CD14-positive monocyte (primary cell): Measurements from ENCODE around the gene ADGRL3. TPM values are rescaled to one million over a fixed set of nuclear protein-coding genes. Genes with fewer than 3 reads are reported as not detected.

Experiments used
- DNase-seq, 3 donors: peaks; one replicate each; pipeline ENCODE4 v3.0.0-alpha.2; 2011 to 2022
- H2AFZ ChIP-seq: 2 replicates; pipeline ENCODE4 v1.6.0; 2012; ENCODE audit warnings: mild to moderate bottlenecking, low read depth, low read length, inconsistent platforms; ENCODE audit not compliant: insufficient read depth, poor library complexity, severe bottlenecking
- H3K27ac ChIP-seq, 2 donors: 1 replicate in 1 of 2; 2 replicates in 1 of 2; pipeline ENCODE4 v1.5.1; 2012 to 2013; ENCODE audit warnings: low read length in 2 of 2, control low read depth in 1 of 2, inconsistent platforms in 1 of 2, low read depth in 1 of 2, mild to moderate bottlenecking in 1 of 2
- H3K27me3 ChIP-seq, 2 donors: one replicate each; pipeline versions ENCODE4 v1.6.0 to v1.6.1; 2011 to 2013; ENCODE audit warnings: low read length in 2 of 2; ENCODE audit not compliant: control insufficient read depth in 2 of 2, insufficient read depth in 2 of 2
- H3K36me3 ChIP-seq, 2 donors: replicated peaks in 1 of 2; 1 replicate in 1 of 2; 2 replicates in 1 of 2; pipeline versions ENCODE4 v1.5.1 to v1.6.1; 2012 to 2013; ENCODE audit warnings: low read length in 2 of 2, control low read depth in 1 of 2, inconsistent platforms in 1 of 2, mild to moderate bottlenecking in 1 of 2; ENCODE audit not compliant: insufficient read depth in 2 of 2, control insufficient read depth in 1 of 2
- H3K4me1 ChIP-seq, 2 donors: 1 replicate in 1 of 2; 2 replicates in 1 of 2; pipeline versions ENCODE4 v1.5.1 to v1.6.1; 2012 to 2013; ENCODE audit warnings: low read length in 2 of 2, control low read depth in 1 of 2, inconsistent platforms in 1 of 2, mild to moderate bottlenecking in 1 of 2, moderate library complexity in 1 of 2; ENCODE audit not compliant: insufficient read depth in 2 of 2, control insufficient read depth in 1 of 2
- H3K4me2 ChIP-seq: replicated peaks from 2 replicates; pipeline ENCODE3; 2012; ENCODE audit warnings: low read length, moderate library complexity, mild to moderate bottlenecking; ENCODE audit not compliant: poor library complexity, severe bottlenecking; ENCODE audit errors: extremely low read depth
- H3K4me3 ChIP-seq, 3 experiments: fragments of 200-600 bp in 1 of 3; sonication (generic) in 1 of 3; replicated peaks in 1 of 3; 1 replicate in 2 of 3; 2 replicates in 1 of 3; pipeline ENCODE4 v1.5.1; 2011 to 2013; ENCODE audit warnings: low read length in 3 of 3, mild to moderate bottlenecking in 3 of 3, control low read depth in 2 of 3, low read depth in 2 of 3, inconsistent platforms in 1 of 3, moderate library complexity in 1 of 3
- H3K79me2 ChIP-seq: 2 replicates; pipeline ENCODE4 v1.6.0; 2012; ENCODE audit warnings: mild to moderate bottlenecking, control low read depth, inconsistent platforms, low read length, moderate library complexity; ENCODE audit not compliant: insufficient read depth
- H3K9ac ChIP-seq: 2 replicates; pipeline ENCODE4 v1.6.0; 2017; ENCODE audit warnings: low read length, mild to moderate bottlenecking; ENCODE audit not compliant: insufficient read depth, poor library complexity, severe bottlenecking
- H3K9me3 ChIP-seq, 2 donors: replicated peaks in 1 of 2; 1 replicate in 1 of 2; 2 replicates in 1 of 2; pipeline versions ENCODE4 v1.5.1 to v1.6.1; 2012 to 2013; ENCODE audit warnings: low read length in 2 of 2, control low read depth in 1 of 2; ENCODE audit not compliant: control insufficient read depth in 1 of 2, insufficient read depth in 1 of 2
- H4K20me1 ChIP-seq: 2 replicates; pipeline ENCODE4 v1.6.0; 2012; ENCODE audit warnings: mild to moderate bottlenecking, low read length, control low read depth, moderate library complexity; ENCODE audit not compliant: insufficient read depth
- H3K27ac Mint-ChIP-seq, 7 donors: one replicate each; pipeline ENCODE4 v1.8.0; 2020; ENCODE audit warnings: mild to moderate bottlenecking in 7 of 7, mixed read lengths in 7 of 7, moderate library complexity in 6 of 7, inconsistent platforms in 2 of 7
- H3K27me3 Mint-ChIP-seq, 3 donors: one replicate each; pipeline ENCODE4 v1.8.0; 2021 to 2022; ENCODE audit warnings: low read depth in 3 of 3, mild to moderate bottlenecking in 3 of 3, mixed read lengths in 3 of 3, moderate library complexity in 3 of 3, inconsistent platforms in 1 of 3
- H3K36me3 Mint-ChIP-seq, 2 donors: one replicate each; pipeline ENCODE4 v1.8.0; 2020; ENCODE audit warnings: mixed read lengths in 2 of 2, inconsistent platforms in 1 of 2, mild to moderate bottlenecking in 1 of 2
- H3K4me1 Mint-ChIP-seq: one replicate; pipeline ENCODE4 v1.8.0; 2020; ENCODE audit warnings: mild to moderate bottlenecking, mixed read lengths
- H3K4me3 Mint-ChIP-seq, 2 donors: one replicate each; pipeline ENCODE4 v1.8.0; 2020; ENCODE audit warnings: mild to moderate bottlenecking in 2 of 2, mixed read lengths in 2 of 2, moderate library complexity in 1 of 2
- H3K9me3 Mint-ChIP-seq, 7 donors: one replicate each; pipeline ENCODE4 v1.8.0; 2020 to 2022; ENCODE audit warnings: mixed read lengths in 7 of 7, mild to moderate bottlenecking in 6 of 7, moderate library complexity in 6 of 7, inconsistent platforms in 2 of 7
- WGBS: methylation state at CpG from one replicate; pipeline ENCODE4 v1.1.5; 2013; ENCODE audit warnings: missing lambda C conversion rate; ENCODE audit not compliant: insufficient coverage; 5-methylcytosine and 5-hydroxymethylcytosine counted together
- intact Hi-C, 2 donors: fragments of 100-400 bp; cut with micrococcal nuclease; formaldehyde crosslinking; loops; one replicate each; pipeline versions ENCODE4 v1.15.0 to v1.15.1; 2023
- polyA plus RNA-seq, 3 donors: library from polyadenylated mRNA; depleted of rRNA in 1 of 3; unstranded in 2 of 3; stranded (reverse) in 1 of 3; fragments of 300-500 nt in 2 of 3; fragments of >200 nt in 1 of 3; fragmentation: Illumina TruSeq in 2 of 3; gene quantifications; 1 replicate in 2 of 3; 2 replicates in 1 of 3; pipeline ENCODE4 v1.2.3, GENCODE V29; 2012 to 2021
- TF ChIP-seq, protein P1 (sequence below): fragments of 200-600 bp; IDR thresholded peaks from one replicate; pipeline ENCODE4 v1.8.0; 2022; ENCODE audit warnings: antibody characterized with exemption, mild to moderate bottlenecking

ADGRL3 gene
- polyA plus RNA-seq, 3 donors = not detected

DNA sequence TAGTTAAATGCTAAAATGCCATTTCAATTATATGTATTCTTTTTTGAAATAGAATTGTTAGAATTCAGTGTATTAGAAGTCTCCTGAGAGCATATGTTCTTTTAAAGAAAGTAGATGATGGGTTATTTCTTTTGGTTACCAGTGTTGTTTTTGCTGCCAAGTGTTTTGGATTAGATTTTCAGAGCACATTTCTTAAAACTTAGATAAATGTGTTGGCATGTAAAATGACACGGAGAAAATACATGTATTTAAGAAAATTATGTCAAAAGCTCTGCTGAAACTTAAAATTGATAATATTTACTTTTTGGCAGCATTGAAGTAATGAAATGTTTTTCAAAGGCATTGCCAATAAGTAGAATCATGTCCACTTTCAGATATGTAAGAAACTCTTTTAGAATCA is 379.7 kb downstream of the ADGRL3 start:
- no peak overlapping the region for H3K4me3 Mint-ChIP-seq
- H4K20me1 ChIP-seq = no peaks in the 10 kb centered on the region
- H3K36me3 ChIP-seq = no peaks in the 10 kb centered on the region
- H3K27me3 ChIP-seq = no peaks in the 10 kb centered on the region
- H3K27me3 Mint-ChIP-seq = peaks cover 0 to 4% (median 2%) of the 10 kb centered on the region in 3 donors
- H3K79me2 ChIP-seq = no peaks in the 10 kb centered on the region
- H3K27ac ChIP-seq = no peak overlapping the region
- H3K4me1 ChIP-seq = no peaks in the 10 kb centered on the region
- H3K4me1 Mint-ChIP-seq = no peaks in the 10 kb centered on the region
- no peaks in the 10 kb centered on the region for H3K9me3 ChIP-seq
- no CpG with 5 or more reads among the region's 1 CpG for WGBS
- intact Hi-C loops = no loop called here
- no peak overlapping the region for H3K9ac ChIP-seq
- H3K4me3 ChIP-seq = no peak overlapping the region
- no peak overlapping the region for H3K27ac Mint-ChIP-seq
- H3K9me3 Mint-ChIP-seq = peaks cover 0 to 10% (median 1%) of the 10 kb centered on the region in 7 donors
- no peak overlapping the region for H3K4me2 ChIP-seq
- no peaks in the 10 kb centered on the region for H3K36me3 Mint-ChIP-seq
- DNase-seq = no peak
- no peak overlapping the region for H2AFZ ChIP-seq
- TF ChIP-seq, protein P1, sequence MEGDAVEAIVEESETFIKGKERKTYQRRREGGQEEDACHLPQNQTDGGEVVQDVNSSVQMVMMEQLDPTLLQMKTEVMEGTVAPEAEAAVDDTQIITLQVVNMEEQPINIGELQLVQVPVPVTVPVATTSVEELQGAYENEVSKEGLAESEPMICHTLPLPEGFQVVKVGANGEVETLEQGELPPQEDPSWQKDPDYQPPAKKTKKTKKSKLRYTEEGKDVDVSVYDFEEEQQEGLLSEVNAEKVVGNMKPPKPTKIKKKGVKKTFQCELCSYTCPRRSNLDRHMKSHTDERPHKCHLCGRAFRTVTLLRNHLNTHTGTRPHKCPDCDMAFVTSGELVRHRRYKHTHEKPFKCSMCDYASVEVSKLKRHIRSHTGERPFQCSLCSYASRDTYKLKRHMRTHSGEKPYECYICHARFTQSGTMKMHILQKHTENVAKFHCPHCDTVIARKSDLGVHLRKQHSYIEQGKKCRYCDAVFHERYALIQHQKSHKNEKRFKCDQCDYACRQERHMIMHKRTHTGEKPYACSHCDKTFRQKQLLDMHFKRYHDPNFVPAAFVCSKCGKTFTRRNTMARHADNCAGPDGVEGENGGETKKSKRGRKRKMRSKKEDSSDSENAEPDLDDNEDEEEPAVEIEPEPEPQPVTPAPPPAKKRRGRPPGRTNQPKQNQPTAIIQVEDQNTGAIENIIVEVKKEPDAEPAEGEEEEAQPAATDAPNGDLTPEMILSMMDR = no peak

DNA sequence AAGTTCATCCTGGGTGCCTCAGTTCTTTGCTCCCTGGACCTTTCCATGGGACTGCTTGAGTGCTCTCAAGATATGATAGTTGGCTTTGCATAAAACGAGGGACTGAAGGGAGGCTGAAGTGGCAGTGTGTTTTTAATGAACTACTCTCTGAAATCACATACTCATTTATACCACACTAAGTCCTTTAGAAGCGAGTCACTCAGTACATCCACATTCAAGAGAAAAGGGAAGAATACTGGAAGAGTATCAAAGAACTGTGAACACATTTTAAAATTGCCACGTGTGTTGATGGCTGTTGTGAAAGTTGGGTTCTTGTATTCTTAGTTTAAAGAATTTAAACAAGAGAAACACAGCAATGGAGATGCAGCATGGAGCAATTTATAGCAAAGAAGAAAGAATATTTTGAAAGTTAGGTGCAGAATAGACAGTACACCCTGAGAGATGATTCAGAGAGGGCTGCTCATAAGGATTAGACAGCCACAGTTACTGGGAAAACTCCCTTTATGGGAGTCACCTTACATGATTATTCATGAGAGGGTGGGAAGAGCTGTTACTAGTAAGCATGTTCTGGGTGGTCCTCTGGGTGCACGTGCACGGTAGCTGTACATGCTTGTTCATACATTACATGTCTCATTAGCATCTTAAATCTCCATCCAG is 380.7 kb downstream of the ADGRL3 start:
- no peaks in the 10 kb centered on the region for H3K4me1 ChIP-seq
- no peak overlapping the region for H2AFZ ChIP-seq
- no peaks in the 10 kb centered on the region for H3K79me2 ChIP-seq
- H3K9me3 ChIP-seq = no peaks in the 10 kb centered on the region
- Mint-ChIP-seq H3K9me3 (peaks cover 0 to 10% (median 1%) of the 10 kb centered on the region in 7 donors), H3K27me3 (peaks cover 0 to 2% (median 1%) of the 10 kb centered on the region in 3 donors), H3K4me3 (no peak overlapping the region), H3K36me3 (no peaks in the 10 kb centered on the region), H3K27ac (no peak overlapping the region), H3K4me1 (no peaks in the 10 kb centered on the region)
- no peaks in the 10 kb centered on the region for H3K36me3 ChIP-seq
- H3K9ac ChIP-seq = no peak overlapping the region
- H3K4me2 ChIP-seq = no peak overlapping the region
- TF ChIP-seq, protein P1 = no peak
- no peaks in the 10 kb centered on the region for H3K27me3 ChIP-seq
- WGBS = no CpG with 5 or more reads among the region's 5 CpGs
- intact Hi-C loops = no loop called here
- no peak for DNase-seq
- no peak overlapping the region for H3K27ac ChIP-seq
- H3K4me3 ChIP-seq = no peak overlapping the region
- H4K20me1 ChIP-seq = no peaks in the 10 kb centered on the region
